Lower lobe of right lung (tissue), 2 donors: Measurements from ENCODE around the gene PHF2. TPM values are rescaled to one million over a fixed set of nuclear protein-coding genes. Genes with fewer than 3 reads are reported as not detected.
A peak's percentile ranks its signal among the peaks of the same experiment; 100 is the strongest.

Source experiments
- ATAC-seq, 2 donors: fragments of 200-7000 bp; cut with Tn5 transposase; one replicate each; pipeline ENCODE4 v1.9.1; 2020 to 2022; ENCODE audit warnings: mild to moderate bottlenecking in 2 of 2, moderate library complexity in 2 of 2
- DNase-seq: peaks from one replicate; pipeline ENCODE4 v3.0.0-alpha.2; 2020
- H3K27ac ChIP-seq: fragments of 200-600 bp; one replicate; pipeline ENCODE4 v1.8.0; 2022
- H3K27me3 ChIP-seq: fragments of 200-600 bp; one replicate; pipeline ENCODE4 v1.8.0; 2022; ENCODE audit warnings: low read depth
- H3K36me3 ChIP-seq: fragments of 200-600 bp; one replicate; pipeline ENCODE4 v1.8.0; 2022; ENCODE audit warnings: mild to moderate bottlenecking
- H3K4me1 ChIP-seq: fragments of 200-600 bp; one replicate; pipeline ENCODE4 v1.8.0; 2022
- H3K4me3 ChIP-seq: fragments of 200-600 bp; one replicate; pipeline ENCODE4 v1.8.0; 2022; ENCODE audit warnings: mild to moderate bottlenecking
- H3K9me3 ChIP-seq: fragments of 200-600 bp; one replicate; pipeline ENCODE4 v1.8.0; 2022
- intact Hi-C: fragments of 100-400 bp; cut with DNase I; formaldehyde crosslinking; loops from one replicate; pipeline ENCODE4 v1.11.0; 2022
- total RNA-seq: library from RNA; stranded (reverse); fragmentation: NEBNext Ultra II Directional; extraction: Animal tissue kit (Norgen Biotek cat#: 25700); gene quantifications from one replicate; pipeline ENCODE4 v1.2.1, GENCODE V29; 2021
- TF ChIP-seq, protein P1 (sequence below): fragments of 200-600 bp; IDR thresholded peaks from one replicate; pipeline ENCODE4 v1.8.0; 2022; ENCODE audit warnings: antibody characterized with exemption, mild to moderate bottlenecking
- donor health status: DM: no; HTN: yes; CAD: no; lungs with severe emphysema.

PHF2 gene
- total RNA-seq, 1 donor from 2014 or later = 39.1 TPM

DNA sequence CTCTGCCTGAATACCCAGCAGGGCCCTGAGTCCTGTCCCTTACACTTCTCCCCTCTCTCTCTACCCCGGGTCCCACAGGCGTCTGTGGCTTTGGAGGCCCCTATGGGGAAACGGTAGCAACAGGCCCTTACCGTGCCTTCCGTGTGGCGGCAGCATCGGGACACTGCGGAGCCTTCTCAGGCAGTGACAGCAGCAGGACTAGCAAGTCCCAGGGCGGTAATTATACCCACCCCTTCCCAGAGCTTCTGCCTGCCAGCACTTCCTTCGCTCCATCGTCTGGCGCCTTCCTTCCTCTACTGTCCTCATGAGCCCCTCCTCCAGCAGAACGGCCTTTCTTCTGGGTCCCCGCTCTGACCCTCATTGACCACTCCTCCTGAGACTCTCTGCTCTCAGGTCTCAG is 17.9 kb upstream of the PHF2 start:
- ATAC-seq = peak in 1 of 2 donors; percentile 35
- Histone ChIP-seq H3K9me3 (no peaks in the 10 kb centered on the region), H3K4me1 (no peaks in the 10 kb centered on the region), H3K36me3 (peaks cover 95% of the 10 kb centered on the region), H3K27me3 (no peaks in the 10 kb centered on the region), H3K4me3 (no peak overlapping the region), H3K27ac (peak overlapping the region; percentile 24)
- intact Hi-C loops = no loop called here
- no peak for DNase-seq
- TF ChIP-seq, protein P1, sequence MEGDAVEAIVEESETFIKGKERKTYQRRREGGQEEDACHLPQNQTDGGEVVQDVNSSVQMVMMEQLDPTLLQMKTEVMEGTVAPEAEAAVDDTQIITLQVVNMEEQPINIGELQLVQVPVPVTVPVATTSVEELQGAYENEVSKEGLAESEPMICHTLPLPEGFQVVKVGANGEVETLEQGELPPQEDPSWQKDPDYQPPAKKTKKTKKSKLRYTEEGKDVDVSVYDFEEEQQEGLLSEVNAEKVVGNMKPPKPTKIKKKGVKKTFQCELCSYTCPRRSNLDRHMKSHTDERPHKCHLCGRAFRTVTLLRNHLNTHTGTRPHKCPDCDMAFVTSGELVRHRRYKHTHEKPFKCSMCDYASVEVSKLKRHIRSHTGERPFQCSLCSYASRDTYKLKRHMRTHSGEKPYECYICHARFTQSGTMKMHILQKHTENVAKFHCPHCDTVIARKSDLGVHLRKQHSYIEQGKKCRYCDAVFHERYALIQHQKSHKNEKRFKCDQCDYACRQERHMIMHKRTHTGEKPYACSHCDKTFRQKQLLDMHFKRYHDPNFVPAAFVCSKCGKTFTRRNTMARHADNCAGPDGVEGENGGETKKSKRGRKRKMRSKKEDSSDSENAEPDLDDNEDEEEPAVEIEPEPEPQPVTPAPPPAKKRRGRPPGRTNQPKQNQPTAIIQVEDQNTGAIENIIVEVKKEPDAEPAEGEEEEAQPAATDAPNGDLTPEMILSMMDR = no peak

DNA sequence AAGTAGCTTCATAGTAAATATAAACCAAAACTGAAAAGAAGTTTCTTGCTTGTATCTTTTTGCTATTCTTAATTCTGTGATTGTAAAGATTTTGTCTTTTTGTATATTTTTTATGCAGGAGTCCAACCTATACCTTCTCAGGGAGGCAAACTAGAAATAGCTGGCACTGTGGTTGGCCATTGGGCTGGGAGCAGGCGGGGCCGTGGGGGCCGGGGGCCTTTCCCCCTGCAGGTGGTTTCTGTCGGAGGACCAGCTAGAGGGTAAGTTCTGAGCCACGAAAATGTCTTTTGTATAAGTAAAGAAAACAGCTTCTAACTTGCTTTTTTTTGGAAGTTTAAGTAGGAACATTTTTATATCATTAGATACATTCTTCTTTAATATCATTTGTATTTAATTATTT is 15.4 kb upstream of the PHF2 start:
- Histone ChIP-seq H3K27ac (no peak overlapping the region), H3K36me3 (peaks cover 94% of the 10 kb centered on the region), H3K9me3 (no peaks in the 10 kb centered on the region), H3K27me3 (no peaks in the 10 kb centered on the region), H3K4me1 (no peaks in the 10 kb centered on the region), H3K4me3 (no peak overlapping the region)
- TF ChIP-seq, protein P1 = no peak
- DNase-seq = no peak
- ATAC-seq = no peak
- intact Hi-C loops = no loop called here

DNA sequence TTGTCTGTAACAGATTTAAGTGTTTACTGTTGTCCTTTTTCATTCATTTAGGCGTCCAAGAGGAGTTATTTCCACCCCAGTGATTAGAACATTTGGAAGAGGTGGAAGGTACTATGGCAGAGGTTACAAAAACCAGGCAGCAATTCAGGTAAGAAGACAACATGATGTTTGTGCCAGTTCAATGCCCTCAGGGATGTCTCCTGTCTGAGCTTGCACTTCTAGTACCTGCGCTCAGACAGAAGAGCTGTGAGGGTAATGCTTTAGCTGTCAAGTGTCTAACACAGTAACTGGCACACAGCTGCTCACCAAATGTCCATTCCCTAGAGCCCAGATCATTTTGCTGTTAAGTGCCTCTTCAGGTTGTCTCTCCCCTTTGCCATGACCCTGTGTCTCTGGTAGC is 14.2 kb upstream of the PHF2 start:
- TF ChIP-seq, protein P1 = no peak
- DNase-seq = no peak
- no peaks in the 10 kb centered on the region for H3K27me3 ChIP-seq
- peaks cover 82% of the 10 kb centered on the region for H3K36me3 ChIP-seq
- no peak for ATAC-seq
- H3K4me1 ChIP-seq = peaks cover 3% of the 10 kb centered on the region
- H3K27ac ChIP-seq = no peak overlapping the region
- H3K9me3 ChIP-seq = no peaks in the 10 kb centered on the region
- intact Hi-C loops = no loop called here
- H3K4me3 ChIP-seq = no peak overlapping the region

GRCh38 chr9:93565089-93565488 is 11.3 kb upstream of the PHF2 start:
- TF ChIP-seq, protein P1 = no peak
- H3K4me3 ChIP-seq = no peak overlapping the region
- intact Hi-C loops = no loop called here
- H3K4me1 ChIP-seq = peaks cover 10% of the 10 kb centered on the region
- H3K36me3 ChIP-seq = peaks cover 53% of the 10 kb centered on the region
- no peaks in the 10 kb centered on the region for H3K27me3 ChIP-seq
- ATAC-seq = no peak
- no peak for DNase-seq
- H3K9me3 ChIP-seq = no peaks in the 10 kb centered on the region
- no peak overlapping the region for H3K27ac ChIP-seq

DNA sequence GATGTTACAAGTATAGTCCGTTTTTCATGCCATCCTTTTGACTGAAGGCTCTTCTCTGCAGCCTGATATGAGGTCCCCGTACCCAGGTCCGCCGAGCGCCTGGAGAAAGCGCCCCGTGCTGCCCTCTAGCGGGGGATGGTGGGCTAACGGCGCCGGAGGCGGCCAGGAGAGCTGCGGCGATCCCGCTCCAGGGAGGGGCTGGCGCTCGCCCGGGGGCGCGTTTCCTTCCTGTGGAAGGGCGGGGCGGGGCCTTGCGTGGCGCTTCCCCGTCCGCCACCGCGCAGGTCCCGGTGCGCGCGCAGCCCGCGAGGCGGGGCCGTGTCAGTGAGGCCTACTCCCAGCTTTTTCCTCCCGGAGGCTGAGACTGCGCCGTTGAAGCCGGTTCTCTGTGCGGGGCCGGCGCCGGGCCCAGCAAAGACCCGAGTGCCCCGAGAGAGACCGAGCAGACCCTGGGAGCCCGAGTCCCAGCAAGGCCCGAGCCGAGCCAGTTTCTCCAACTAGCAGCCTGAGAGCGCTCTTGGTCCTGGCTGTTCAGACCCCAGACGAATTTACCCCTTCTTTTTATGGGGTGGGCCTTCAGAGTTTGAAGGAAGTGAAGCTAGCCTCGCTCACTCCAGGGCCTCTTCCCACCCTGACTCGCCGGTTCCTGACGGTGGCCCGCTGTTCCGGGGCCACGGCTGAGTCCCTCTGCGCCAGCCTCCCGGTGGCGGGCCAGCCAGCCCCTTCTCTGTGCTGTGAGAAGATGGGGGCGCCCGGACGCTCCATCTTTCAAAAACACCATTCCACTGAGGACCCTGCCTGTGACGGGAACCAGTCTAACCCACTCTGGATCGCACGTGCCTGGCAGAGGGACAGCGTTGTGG is 9.7 kb upstream of the PHF2 start:
- ATAC-seq (peak; percentile 99 to 100), DNase-seq (peak; percentile 99)
- Histone ChIP-seq H3K4me1 (peaks cover 10% of the 10 kb centered on the region), H3K9me3 (no peaks in the 10 kb centered on the region), H3K27ac (peak overlapping the region; percentile 96), H3K4me3 (peak overlapping the region; percentile 71), H3K36me3 (peaks cover 38% of the 10 kb centered on the region), H3K27me3 (no peaks in the 10 kb centered on the region)
- TF ChIP-seq, protein P1 = peak; percentile 98
- intact Hi-C loops = no loop called here
